Glomerular visceral epithelial cell (primary cell): ENCODE data around the gene CCDC92B.
A peak's percentile ranks its signal among the peaks of the same experiment; 100 is the strongest.

Experiments
- DNase-seq: peaks from one replicate; pipeline ENCODE4 v3.0.0-alpha.2; 2016; ENCODE audit errors: extremely low spot score

CCDC92B gene

GRCh38 chr17:2778489-2778888 lies 29.0 kb upstream of the CCDC92B start:
- no peak for DNase-seq

- DNase-seq: no peak
Measured at GRCh38 chr17:2777242-2777867, 27.9 kb upstream of the CCDC92B start.

DNA sequence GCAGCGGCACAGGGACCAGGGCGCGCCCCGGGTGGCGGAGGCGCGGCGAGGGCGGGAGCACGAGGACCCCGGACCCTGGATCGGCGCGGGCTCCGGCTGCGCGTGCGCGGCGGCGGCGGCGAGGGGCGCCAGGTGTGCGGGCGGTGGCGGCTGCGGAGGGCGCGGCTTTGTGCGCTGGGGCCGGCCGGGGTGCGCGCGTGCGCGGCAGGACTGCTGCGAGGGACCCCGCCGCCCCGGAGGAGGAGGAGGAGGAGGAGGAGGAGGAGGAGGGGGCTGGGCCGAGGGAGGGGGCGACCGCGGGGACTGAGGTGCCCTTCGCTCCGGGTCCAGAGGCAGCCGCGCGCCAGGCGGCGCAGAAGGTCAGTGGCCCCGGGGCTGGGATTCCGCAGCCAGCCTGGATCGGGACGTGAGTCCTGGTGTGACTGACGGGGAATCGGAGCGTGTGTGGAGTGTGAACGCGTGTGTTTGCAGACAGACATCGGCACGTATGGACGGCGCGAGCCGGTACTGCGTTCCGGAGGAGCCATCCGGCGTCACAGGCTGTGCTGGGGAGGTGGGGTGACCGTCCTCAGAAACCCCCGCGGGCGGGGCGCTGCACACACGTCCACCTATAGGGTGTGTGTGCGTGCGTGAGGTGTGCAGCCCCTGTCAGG lies 27.3 kb upstream of the CCDC92B start:
- no peak for DNase-seq

- DNase-seq: no peak
Measured at GRCh38 chr17:2775206-2775605, 25.8 kb upstream of the CCDC92B start.

GRCh38 chr17:2770129-2770528 lies 20.7 kb upstream of the CCDC92B start:
- no peak for DNase-seq

- no peak for DNase-seq
Measured at GRCh38 chr17:2758870-2759269, 9.4 kb upstream of the CCDC92B start.

- DNase-seq: no peak
Measured at GRCh38 chr17:2755891-2756724, 6.7 kb upstream of the CCDC92B start.

GRCh38 chr17:2751491-2751890 lies 2.0 kb upstream of the CCDC92B start:
- DNase-seq: no peak

DNA sequence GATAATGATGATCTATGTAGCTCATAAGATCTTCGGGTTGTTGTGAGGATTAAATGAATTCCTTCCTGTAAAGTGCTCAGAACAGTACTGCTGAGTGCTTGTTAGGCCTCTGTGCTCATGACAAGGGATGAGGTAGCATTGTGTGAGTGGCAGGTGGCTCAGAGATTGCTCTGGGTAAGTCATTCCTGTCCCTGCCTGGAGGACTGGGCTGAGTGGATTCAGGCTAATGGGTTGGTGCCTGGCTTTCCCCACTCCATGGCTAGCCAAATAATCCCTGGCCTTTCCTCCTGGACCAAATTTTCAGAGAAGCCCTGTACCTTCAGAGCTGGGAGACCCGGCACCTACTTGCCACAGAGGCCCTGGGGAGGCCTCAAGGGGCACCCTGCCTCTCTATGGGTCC lies 1.3 kb upstream of the CCDC92B start:
- DNase-seq: no peak

DNA sequence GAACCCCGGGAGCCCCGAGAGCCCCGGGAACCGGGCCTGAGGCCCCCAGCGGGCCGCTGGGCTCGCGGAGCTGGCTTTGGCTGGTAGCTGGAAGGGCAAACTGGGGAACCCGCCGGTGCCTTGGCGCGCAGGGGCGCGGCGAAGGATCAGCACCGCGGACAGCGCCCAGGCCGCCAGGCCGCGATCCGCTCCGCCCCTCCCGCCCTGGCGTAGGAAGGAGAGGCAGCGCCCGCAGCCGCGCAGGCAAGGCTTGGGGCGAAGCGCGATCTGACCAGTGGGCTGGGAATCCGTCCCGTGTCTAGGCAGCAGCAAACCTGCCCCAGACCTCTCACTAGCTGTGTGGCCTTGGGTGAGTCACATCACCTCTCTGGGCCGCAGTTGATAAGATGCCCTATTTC lies 331 bp upstream of the CCDC92B start:
- peak; percentile 73 for DNase-seq

GRCh38 chr17:2745317-2746037 lies 4.0 kb downstream of the CCDC92B start:
- no peak for DNase-seq

- DNase-seq: no peak
Measured at GRCh38 chr17:2737693-2738092, 11.8 kb downstream of the CCDC92B start.

- no peak for DNase-seq
Measured at GRCh38 chr17:2736956-2737355, 12.5 kb downstream of the CCDC92B start.

GRCh38 chr17:2735896-2736295 lies 13.6 kb downstream of the CCDC92B start:
- DNase-seq: peak; percentile 22

GRCh38 chr17:2734939-2735338 lies 14.5 kb downstream of the CCDC92B start:
- DNase-seq: no peak

DNA sequence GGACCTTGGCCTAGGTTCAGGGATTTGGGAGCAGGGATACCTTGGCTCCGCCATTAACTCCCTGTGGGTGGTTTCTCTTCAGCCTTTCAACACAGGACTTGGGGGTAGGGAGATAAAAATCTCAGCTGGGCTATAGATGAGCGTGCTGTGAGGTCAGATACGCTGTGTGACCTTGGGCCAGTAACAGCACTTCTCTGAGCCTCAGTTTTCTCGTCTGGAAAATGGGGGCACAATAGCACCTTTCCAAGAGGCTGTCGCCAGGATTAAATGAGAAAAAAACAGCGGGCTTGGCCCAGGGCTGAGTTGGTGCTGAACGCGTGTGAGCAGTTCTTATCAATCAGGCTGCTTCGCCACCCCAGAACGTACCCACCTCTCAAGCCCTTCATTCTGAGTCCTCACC lies 17.6 kb downstream of the CCDC92B start:
- no peak for DNase-seq

GRCh38 chr17:2730764-2731353 lies 18.6 kb downstream of the CCDC92B start:
- DNase-seq: no peak

DNA sequence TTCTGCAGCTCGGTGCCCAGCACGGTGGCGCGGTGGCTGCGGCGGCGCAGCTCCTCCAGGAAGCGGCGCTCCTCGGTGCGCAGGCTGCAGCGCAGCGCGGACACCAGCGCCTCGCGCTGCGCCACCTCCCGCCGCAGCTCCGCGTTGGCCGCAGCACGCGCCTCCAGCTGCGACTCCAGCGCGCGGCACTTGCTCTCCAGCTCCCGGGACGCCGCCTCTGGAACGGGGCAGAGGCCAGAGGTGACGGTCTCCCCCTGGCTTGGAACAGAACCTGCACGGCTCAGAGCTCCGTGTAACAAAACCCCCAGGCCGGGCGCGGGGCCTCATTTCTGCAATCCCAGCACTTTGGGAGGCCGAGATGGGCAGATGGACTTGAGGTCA lies 24.7 kb downstream of the CCDC92B start:
- peak; percentile 15 for DNase-seq

GRCh38 chr17:2723997-2724783 lies 25.3 kb downstream of the CCDC92B start:
- no peak for DNase-seq

DNA sequence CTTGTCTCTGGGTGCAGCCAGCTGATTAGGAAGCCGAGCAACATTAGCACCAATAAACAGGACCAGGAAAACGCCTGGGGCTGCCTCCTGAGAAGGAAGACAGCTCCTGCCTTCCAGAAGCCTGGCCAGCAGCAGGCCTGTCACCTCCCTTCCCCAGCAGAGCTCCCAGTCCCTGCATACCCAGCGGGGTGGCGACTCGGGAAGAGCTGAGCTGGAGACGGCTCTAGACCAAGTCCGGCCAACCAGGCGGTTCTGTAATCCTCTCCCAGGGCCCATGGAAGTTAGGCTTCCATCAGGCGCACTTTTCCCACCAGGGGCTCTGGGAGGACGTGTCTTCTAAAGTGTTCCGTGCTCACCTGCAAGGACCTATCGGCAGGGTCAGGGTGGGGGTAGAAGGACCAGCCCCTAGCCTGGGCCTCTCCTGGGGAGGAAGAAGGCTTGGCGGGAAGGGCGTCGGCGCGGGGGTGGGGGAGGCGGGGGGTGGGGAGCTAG lies 25.9 kb downstream of the CCDC92B start:
- no peak for DNase-seq

GRCh38 chr17:2722611-2723010 lies 26.8 kb downstream of the CCDC92B start:
- no peak for DNase-seq
